ENCODE data around the gene KLHL30. TPM values are rescaled to one million over a fixed set of nuclear protein-coding genes. Genes with fewer than 3 reads are reported as not detected.

KLHL30 gene
- total and polyA plus RNA-seq, 2 experiments from 2014 or later, result 0.07 TPM; not detected in 1

GRCh38 chr2:238106339-238106697 lies 32.1 kb upstream of the KLHL30 start:
- no peak overlapping the region for H3K27ac ChIP-seq (ENCODE audit: low read depth)
- no peaks in the 10 kb centered on the region for H3K9me2 ChIP-seq (ENCODE audit: insufficient read depth)
- no peak overlapping the region for H3K4me3 Mint-ChIP-seq
- peaks cover 25% of the 10 kb centered on the region for H3K4me1 Mint-ChIP-seq
- no peaks in the 10 kb centered on the region for H3K9me3 Mint-ChIP-seq
- no peak overlapping the region for H3K27ac Mint-ChIP-seq
- H3K27me3 ChIP-seq (ENCODE audit: insufficient read depth), result no peaks in the 10 kb centered on the region
- no peaks in the 10 kb centered on the region for H3K79me2 ChIP-seq (replicated peaks; ENCODE audit: insufficient read depth)
- ATAC-seq (peak; percentile 56), DNase-seq (ENCODE audit: low spot score) (peak; percentile 56)
- no peaks in the 10 kb centered on the region for H3F3A ChIP-seq (replicated peaks; ENCODE audit: low read depth)
- no peaks in the 10 kb centered on the region for H4K20me1 ChIP-seq (replicated peaks; ENCODE audit: insufficient read depth)
- no peaks in the 10 kb centered on the region; the same call in 1 of the 2 replicates for H3K36me3 ChIP-seq (ENCODE audit: insufficient read depth)
- H3K4me2 ChIP-seq, result no peak overlapping the region
- peaks cover 13% of the 10 kb centered on the region for H3K4me1 ChIP-seq (ENCODE audit: insufficient read depth)
- H2AFZ ChIP-seq, result peak overlapping the region; percentile 80; the same call in 1 of the 2 replicates
- no peaks in the 10 kb centered on the region for H3K36me3 Mint-ChIP-seq (ENCODE audit: low read depth)
- peak; percentile 39 to 66 for TF ChIP-seq CTCF (conservative IDR thresholded peaks at IDR 0.05; ENCODE audit: low read depth in 2 of 2)
- no peak for TF ChIP-seq JUNB (IDR thresholded peaks at IDR 0.05; ENCODE audit: unreplicated experiment)
- H3K4me3 ChIP-seq, result no peak overlapping the region
- H3K27me3 Mint-ChIP-seq (ENCODE audit: insufficient read depth, low read depth, poor library complexity), result peaks cover 15% of the 10 kb centered on the region

GRCh38 chr2:238106698-238107524 lies 31.6 kb upstream of the KLHL30 start:
- ATAC-seq, result peak; percentile 60
- H3K36me3 Mint-ChIP-seq (ENCODE audit: low read depth), result no peaks in the 10 kb centered on the region
- no peaks in the 10 kb centered on the region for H4K20me1 ChIP-seq (replicated peaks; ENCODE audit: insufficient read depth)

More at GRCh38 chr2:238106698-238107524, 31.6 kb upstream of the KLHL30 start:
- H2AFZ ChIP-seq, result peak overlapping the region; percentile 80
- no peak overlapping the region for H3K4me3 ChIP-seq
- peaks cover 13% of the 10 kb centered on the region for H3K4me1 ChIP-seq (ENCODE audit: insufficient read depth)
- no peaks in the 10 kb centered on the region for H3K9me2 ChIP-seq (ENCODE audit: insufficient read depth)
- H3K36me3 ChIP-seq (ENCODE audit: insufficient read depth), result no peaks in the 10 kb centered on the region; the same call in 1 of the 2 replicates
- TF ChIP-seq ZNF462 (CRISPR knock-in tag; IDR thresholded peaks at IDR 0.05) (no peak), NANOG (IDR thresholded peaks at IDR 0.05; ENCODE audit: borderline replicate concordance) (no peak), STAT1 (IDR thresholded peaks at IDR 0.05; ENCODE audit: unreplicated experiment) (no peak), CTCF (conservative IDR thresholded peaks at IDR 0.05; ENCODE audit: low read depth in 2 of 2) (peak; percentile 39 to 79)
- Mint-ChIP-seq H3K27me3 (ENCODE audit: insufficient read depth, low read depth, poor library complexity) (peaks cover 15% of the 10 kb centered on the region), H3K4me3 (no peak overlapping the region), H3K4me1 (peaks cover 25% of the 10 kb centered on the region), H3K9me3 (no peaks in the 10 kb centered on the region), H3K27ac (no peak overlapping the region)
- peak; percentile 76 for DNase-seq (ENCODE audit: low spot score)
- no peaks in the 10 kb centered on the region for H3F3A ChIP-seq (replicated peaks; ENCODE audit: low read depth)
- H3K79me2 ChIP-seq (replicated peaks; ENCODE audit: insufficient read depth), result no peaks in the 10 kb centered on the region
- H3K27me3 ChIP-seq (ENCODE audit: insufficient read depth), result no peaks in the 10 kb centered on the region
- H3K4me2 ChIP-seq, result no peak overlapping the region
- H3K27ac ChIP-seq (ENCODE audit: low read depth), result no peak overlapping the region
